CD8-positive, alpha-beta memory T cell (primary cell): ENCODE measurements around the gene LINC01488. TPM values are rescaled to one million over a fixed set of nuclear protein-coding genes. Genes with fewer than 3 reads are reported as not detected.

Source experiments
- CTCF ChIA-PET: fragments of 350-600 bp; sonication (Branson Sonifier 250); formaldehyde crosslinking; loops from one replicate; lab custom pipeline; 2021; ENCODE audit warnings: antibody characterized with exemption; lab: Charles Lee
- POLR2A ChIA-PET: fragments of 350-600 bp; sonication (Branson Sonifier 250); formaldehyde crosslinking; loops from one replicate; lab custom pipeline; 2021; ENCODE audit warnings: antibody characterized with exemption; lab: Charles Lee
- DNase-seq, 5 donors: peaks; one replicate each; pipeline versions ENCODE4 v3.0.0 to v3.0.0-alpha.2; 2020 to 2022; ENCODE audit warnings: mixed read lengths in 1 of 5
- H3K27ac ChIP-seq: one replicate; pipeline ENCODE4 v1.7.0; 2013; ENCODE audit warnings: low read depth, mild to moderate bottlenecking, low read length, moderate library complexity
- H3K27me3 ChIP-seq: 2 replicates; pipeline ENCODE4 v1.7.0; 2013; ENCODE audit warnings: low read length, mild to moderate bottlenecking; ENCODE audit not compliant: insufficient read depth, poor library complexity, severe bottlenecking
- H3K36me3 ChIP-seq: 2 replicates; pipeline ENCODE4 v1.7.0; 2013; ENCODE audit warnings: mild to moderate bottlenecking, low read length, moderate library complexity; ENCODE audit not compliant: insufficient read depth
- H3K4me1 ChIP-seq: 2 replicates; pipeline ENCODE4 v1.7.0; 2013; ENCODE audit warnings: mild to moderate bottlenecking, low read length, moderate library complexity; ENCODE audit not compliant: insufficient read depth
- H3K4me3 ChIP-seq: 2 replicates; pipeline ENCODE4 v1.7.0; 2013; ENCODE audit warnings: mild to moderate bottlenecking, low read length
- H3K9me3 ChIP-seq: 2 replicates; pipeline ENCODE4 v1.7.0; 2013; ENCODE audit warnings: mild to moderate bottlenecking, low read length
- H3K27ac Mint-ChIP-seq, 8 donors: one replicate each; pipeline ENCODE4 v1.8.0; 2020 to 2021; ENCODE audit warnings: mixed read lengths in 8 of 8, mild to moderate bottlenecking in 6 of 8, inconsistent platforms in 3 of 8, moderate library complexity in 3 of 8
- H3K27me3 Mint-ChIP-seq, 2 donors: one replicate each; pipeline ENCODE4 v1.8.0; 2020 to 2021; ENCODE audit warnings: mixed read lengths in 2 of 2, mild to moderate bottlenecking in 1 of 2, moderate library complexity in 1 of 2
- H3K36me3 Mint-ChIP-seq, 3 donors: one replicate each; pipeline ENCODE4 v1.8.0; 2020 to 2021; ENCODE audit warnings: mixed read lengths in 3 of 3, inconsistent platforms in 1 of 3, mild to moderate bottlenecking in 1 of 3
- H3K4me1 Mint-ChIP-seq, 3 donors: one replicate each; pipeline ENCODE4 v1.8.0; 2020 to 2021; ENCODE audit warnings: mixed read lengths in 3 of 3, inconsistent platforms in 1 of 3, mild to moderate bottlenecking in 1 of 3
- H3K4me3 Mint-ChIP-seq, 7 donors: one replicate each; pipeline ENCODE4 v1.8.0; 2020 to 2021; ENCODE audit warnings: mixed read lengths in 7 of 7, mild to moderate bottlenecking in 6 of 7, moderate library complexity in 4 of 7, inconsistent platforms in 2 of 7
- H3K9me3 Mint-ChIP-seq, 5 donors: one replicate each; pipeline ENCODE4 v1.8.0; 2020 to 2022; ENCODE audit warnings: mixed read lengths in 5 of 5, mild to moderate bottlenecking in 3 of 5, moderate library complexity in 2 of 5, inconsistent platforms in 1 of 5
- polyA plus RNA-seq: library from polyadenylated mRNA; unstranded; fragments of 300-500 nt; fragmentation: Illumina TruSeq; gene quantifications from one replicate; pipeline ENCODE4 v1.2.3, GENCODE V29; 2021
- total RNA-seq, 2 experiments: library from RNA; stranded (reverse); gene quantifications; one replicate each; pipeline ENCODE4 v1.2.3, GENCODE V29; 2021

LINC01488 gene
- total and polyA plus RNA-seq, 3 experiments from 2014 or later = not detected

DNA sequence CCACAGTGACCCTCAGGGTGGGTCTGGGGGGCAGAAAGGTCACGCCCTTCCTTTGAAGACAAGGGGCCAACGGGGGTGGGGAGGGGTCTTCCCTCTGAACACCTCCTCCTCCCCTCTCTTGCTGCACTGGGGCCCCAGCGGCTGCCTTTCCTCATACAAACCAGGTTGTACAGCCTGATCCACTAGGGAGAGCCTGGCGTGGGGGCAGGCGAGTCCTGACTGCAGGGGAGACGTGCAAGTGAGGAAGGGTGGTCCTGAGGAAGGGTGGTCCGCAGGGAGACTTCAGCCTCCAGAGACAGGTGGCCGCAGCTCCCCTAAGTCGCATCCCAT, 43.6 kb upstream of the LINC01488 start:
- H3K9me3 Mint-ChIP-seq = no peaks in the 10 kb centered on the region
- H3K27me3 ChIP-seq = no peaks in the 10 kb centered on the region

DNA sequence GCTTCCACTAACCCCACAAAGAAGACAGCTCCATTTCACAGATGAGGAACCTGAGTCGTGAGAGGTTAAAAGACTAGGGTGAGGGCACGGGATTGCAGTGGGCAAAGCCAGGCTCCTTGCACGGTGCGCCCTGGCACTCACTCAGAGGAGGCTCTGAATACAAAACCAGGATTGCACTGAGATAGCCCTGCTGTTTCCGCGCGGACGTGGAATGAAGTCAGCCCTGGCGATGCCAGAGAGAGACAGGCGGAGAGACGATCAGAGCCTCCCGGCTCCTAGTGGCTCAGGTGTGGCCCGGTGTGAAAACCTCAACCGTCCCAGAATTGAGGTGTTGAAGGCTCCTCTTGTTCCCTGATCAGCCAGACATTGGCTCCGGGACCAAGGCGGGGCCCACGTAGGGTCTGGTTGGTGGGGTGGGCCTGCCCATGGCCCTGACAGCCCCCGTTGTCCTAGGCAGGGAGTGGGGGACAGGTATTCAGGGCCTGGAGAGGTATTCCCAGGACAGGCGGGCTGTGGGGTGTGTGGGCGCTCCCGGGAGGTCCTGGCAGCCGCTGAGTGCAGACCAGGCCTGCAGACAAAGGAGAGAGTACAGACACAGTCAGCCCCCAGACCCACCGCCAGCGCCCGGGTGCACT, 43.1 kb upstream of the LINC01488 start:
- Mint-ChIP-seq H3K9me3 (no peaks in the 10 kb centered on the region), H3K27ac (no peak overlapping the region), H3K4me3 (no peak overlapping the region), H3K27me3 (peaks cover 5 to 18% of the 10 kb centered on the region in 2 donors), H3K4me1 (peaks cover 0 to 5% (median 1%) of the 10 kb centered on the region in 3 donors), H3K36me3 (no peaks in the 10 kb centered on the region)
- Histone ChIP-seq H3K36me3 (no peaks in the 10 kb centered on the region), H3K9me3 (no peaks in the 10 kb centered on the region), H3K27ac (no peak overlapping the region), H3K4me1 (no peaks in the 10 kb centered on the region), H3K4me3 (no peak overlapping the region), H3K27me3 (no peaks in the 10 kb centered on the region)
- CTCF ChIA-PET = no interaction called here
- DNase-seq = peak in 1 of 5 donors; percentile 31
- POLR2A ChIA-PET = no interaction called here

More for the DNA sequence above, 43.6 kb upstream of the LINC01488 start:
- no peak overlapping the region for H3K4me3 Mint-ChIP-seq
- Histone ChIP-seq H3K27ac (no peak overlapping the region), H3K9me3 (no peaks in the 10 kb centered on the region), H3K4me3 (no peak overlapping the region), H3K4me1 (no peaks in the 10 kb centered on the region), H3K36me3 (no peaks in the 10 kb centered on the region)
- POLR2A ChIA-PET = no interaction called here
- no peak overlapping the region for H3K27ac Mint-ChIP-seq
- H3K36me3 Mint-ChIP-seq = no peaks in the 10 kb centered on the region
- DNase-seq = peak in 1 of 5 donors; percentile 37
- peaks cover 6 to 22% of the 10 kb centered on the region in 2 donors for H3K27me3 Mint-ChIP-seq
- H3K4me1 Mint-ChIP-seq = no peaks in the 10 kb centered on the region
- CTCF ChIA-PET = no interaction called here

DNA sequence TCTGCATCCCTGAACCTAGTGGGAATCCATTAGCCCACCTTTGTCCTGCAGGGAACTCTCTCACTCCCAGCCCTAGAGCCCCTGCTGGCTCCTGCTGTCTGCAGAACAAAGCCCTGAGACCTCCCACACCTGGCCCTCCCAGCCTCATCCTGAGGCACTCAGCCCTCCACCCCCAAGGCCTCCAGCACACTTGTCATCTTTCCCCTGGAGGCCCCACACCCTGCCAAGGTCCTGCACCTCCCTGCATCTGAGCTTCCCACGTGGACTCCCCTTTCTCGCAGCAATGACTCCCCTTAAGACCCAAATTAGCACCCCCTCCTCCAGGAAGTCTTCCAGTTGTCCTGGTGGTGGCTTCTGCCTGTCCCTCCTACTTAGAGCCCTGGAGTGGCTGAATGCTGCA, 42.3 kb upstream of the LINC01488 start:
- POLR2A ChIA-PET = no interaction called here
- H3K27ac Mint-ChIP-seq = no peak overlapping the region
- no peaks in the 10 kb centered on the region for H3K9me3 ChIP-seq
- H3K27me3 Mint-ChIP-seq = peaks cover 5 to 12% of the 10 kb centered on the region in 2 donors
- peak in 1 of 5 donors; percentile 25 for DNase-seq
- no peak overlapping the region for H3K4me3 ChIP-seq
- no peaks in the 10 kb centered on the region for H3K36me3 Mint-ChIP-seq
- H3K9me3 Mint-ChIP-seq = no peaks in the 10 kb centered on the region
- no peaks in the 10 kb centered on the region for H3K36me3 ChIP-seq
- H3K4me1 Mint-ChIP-seq = peaks cover 0 to 11% (median 5%) of the 10 kb centered on the region in 3 donors
- no peaks in the 10 kb centered on the region for H3K27me3 ChIP-seq
- H3K4me1 ChIP-seq = peaks cover 6% of the 10 kb centered on the region
- no peak overlapping the region for H3K4me3 Mint-ChIP-seq
- no peak overlapping the region for H3K27ac ChIP-seq
- CTCF ChIA-PET = no interaction called here

DNA sequence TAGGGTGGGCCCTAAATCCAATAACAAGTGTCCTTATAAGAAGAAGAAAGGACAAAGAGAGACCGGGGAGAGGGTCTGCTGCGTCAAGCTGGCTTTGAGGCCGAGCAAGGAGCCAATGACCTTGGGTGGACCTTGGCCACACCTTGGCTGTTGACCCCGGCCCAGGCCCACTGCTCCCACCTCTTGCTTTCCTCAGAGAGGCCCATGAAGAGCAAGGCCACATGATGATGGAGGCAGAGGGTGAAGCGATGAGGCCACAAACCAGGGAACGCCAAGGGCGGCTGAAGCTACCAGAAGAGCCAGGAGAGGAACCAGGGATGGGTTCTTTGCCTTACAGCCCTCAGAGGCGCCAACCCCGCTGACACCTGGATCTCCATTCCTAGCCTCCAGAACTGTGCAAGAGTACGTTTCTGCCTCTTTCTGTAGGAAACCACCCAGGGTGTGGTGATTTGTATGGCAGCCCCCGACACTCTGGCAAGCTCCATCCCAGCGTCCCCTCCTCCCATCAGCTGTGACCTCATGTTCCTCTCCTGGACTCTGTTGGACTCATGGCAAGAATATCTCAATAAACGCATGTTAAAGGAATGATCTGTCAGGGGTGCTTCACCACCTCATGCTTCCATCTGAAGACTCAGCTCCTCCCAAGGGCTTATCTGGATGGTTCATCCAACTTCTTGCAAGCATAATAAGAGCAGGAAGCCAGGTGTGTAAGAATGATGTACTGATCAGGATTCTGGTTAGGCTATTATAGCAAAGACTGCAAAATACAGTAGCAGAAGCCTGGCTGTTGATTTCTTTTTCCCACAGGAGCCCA, 41.6 kb upstream of the LINC01488 start:
- no peak overlapping the region for H3K4me3 Mint-ChIP-seq
- H3K27me3 ChIP-seq = no peaks in the 10 kb centered on the region
- no peak overlapping the region for H3K27ac ChIP-seq
- peak in 1 of 5 donors; percentile 7 for DNase-seq
- peaks cover 6% of the 10 kb centered on the region for H3K4me1 ChIP-seq
- H3K27me3 Mint-ChIP-seq = peaks cover 5 to 16% of the 10 kb centered on the region in 2 donors
- no peaks in the 10 kb centered on the region for H3K36me3 Mint-ChIP-seq
- CTCF ChIA-PET = no interaction called here
- POLR2A ChIA-PET = interaction anchor here (0.6 kb wide), 1 partner anchor 246 kb away, joined by 8 read pairs; no protein-coding TSS in a partner anchor
- H3K27ac Mint-ChIP-seq = no peak overlapping the region
- H3K36me3 ChIP-seq = no peaks in the 10 kb centered on the region
- H3K4me1 Mint-ChIP-seq = peaks cover 0 to 12% (median 5%) of the 10 kb centered on the region in 3 donors
- H3K4me3 ChIP-seq = no peak overlapping the region
- H3K9me3 Mint-ChIP-seq = no peaks in the 10 kb centered on the region
- no peaks in the 10 kb centered on the region for H3K9me3 ChIP-seq

DNA sequence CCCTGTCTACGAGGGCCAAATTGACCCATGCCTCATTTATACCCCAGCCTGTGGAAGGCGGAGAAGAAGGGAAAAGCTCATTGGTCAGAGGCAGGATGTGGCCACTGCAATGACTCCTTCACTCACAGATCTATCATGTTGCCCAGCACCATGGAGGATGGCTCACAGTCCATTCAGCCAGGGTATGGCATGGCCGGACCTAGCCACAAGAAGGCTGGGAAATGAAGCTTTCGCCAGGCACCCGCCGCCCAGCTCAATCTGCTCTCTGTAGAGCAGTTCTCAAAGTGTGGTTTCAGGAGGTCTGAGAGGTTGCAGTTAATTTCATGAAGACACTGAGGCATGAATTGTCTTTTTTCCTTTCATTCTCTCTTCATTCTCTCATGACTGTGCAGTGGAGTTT, 40.6 kb upstream of the LINC01488 start:
- no peak overlapping the region for H3K4me3 ChIP-seq
- H3K27ac Mint-ChIP-seq = no peak overlapping the region
- no peaks in the 10 kb centered on the region for H3K9me3 ChIP-seq
- peaks cover 6% of the 10 kb centered on the region for H3K4me1 ChIP-seq
- ChIA-PET CTCF (no interaction called here), POLR2A (interaction anchor here (0.6 kb wide), 1 partner anchor 245 kb away, joined by 8 read pairs; no protein-coding TSS in a partner anchor)
- H3K4me1 Mint-ChIP-seq = peaks cover 0 to 12% (median 5%) of the 10 kb centered on the region in 3 donors
- H3K27me3 Mint-ChIP-seq = peaks cover 7 to 15% of the 10 kb centered on the region in 2 donors
- no peaks in the 10 kb centered on the region for H3K9me3 Mint-ChIP-seq
- no peaks in the 10 kb centered on the region for H3K36me3 ChIP-seq
- H3K4me3 Mint-ChIP-seq = peak overlapping the region in 1 of 7 donors; percentile 23
- no peak for DNase-seq
- H3K27me3 ChIP-seq = no peaks in the 10 kb centered on the region
- no peak overlapping the region for H3K27ac ChIP-seq
- no peaks in the 10 kb centered on the region for H3K36me3 Mint-ChIP-seq

DNA sequence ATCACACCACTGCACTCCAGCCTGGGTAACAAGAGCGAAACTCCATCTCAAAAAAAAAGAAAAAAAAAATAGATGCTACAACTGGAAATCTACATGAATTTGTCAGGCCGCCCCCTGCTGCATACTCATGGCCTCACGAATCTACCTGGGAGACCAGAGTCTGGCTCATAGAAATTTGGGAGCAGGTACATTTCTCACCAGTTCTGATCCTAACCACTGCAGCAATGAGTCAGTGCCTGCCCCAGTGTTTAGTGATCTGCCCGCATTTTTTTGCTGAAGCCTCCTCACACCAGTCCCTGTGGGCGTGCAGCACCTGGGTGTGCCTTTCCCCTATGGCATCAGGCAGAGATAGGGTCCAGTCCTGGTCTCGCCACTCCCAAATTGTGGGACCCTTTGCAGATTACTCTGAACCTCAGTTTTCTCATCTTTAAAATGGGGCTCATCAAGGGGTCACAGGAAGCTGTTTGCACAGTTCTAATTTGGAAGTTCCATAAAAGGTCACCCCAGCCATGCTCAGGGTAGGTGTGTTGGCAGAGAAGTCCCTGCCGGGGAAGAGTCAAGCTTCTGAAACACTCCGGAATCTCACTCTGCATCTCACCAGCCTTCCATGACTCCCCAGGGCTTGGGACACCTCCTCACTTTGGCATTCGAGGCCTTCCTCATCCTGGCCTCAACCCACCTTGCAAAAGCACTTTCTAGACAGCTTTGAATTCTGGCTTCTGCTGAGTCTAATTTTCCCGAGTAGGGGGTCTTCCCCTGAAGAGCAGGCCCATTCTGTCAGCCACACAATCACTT, 39.3 kb upstream of the LINC01488 start:
- ChIA-PET POLR2A (no interaction called here), CTCF (no interaction called here)
- no peaks in the 10 kb centered on the region for H3K36me3 ChIP-seq
- no peaks in the 10 kb centered on the region for H3K27me3 ChIP-seq
- Mint-ChIP-seq H3K4me3 (peak overlapping the region in 1 of 7 donors; percentile 61), H3K36me3 (no peaks in the 10 kb centered on the region), H3K4me1 (peaks cover 0 to 12% (median 5%) of the 10 kb centered on the region in 3 donors), H3K27ac (no peak overlapping the region), H3K9me3 (no peaks in the 10 kb centered on the region), H3K27me3 (peaks cover 8 to 22% of the 10 kb centered on the region in 2 donors)
- no peaks in the 10 kb centered on the region for H3K9me3 ChIP-seq
- peaks cover 6% of the 10 kb centered on the region for H3K4me1 ChIP-seq
- DNase-seq = peak in 1 of 5 donors; percentile 26
- H3K4me3 ChIP-seq = no peak overlapping the region
- H3K27ac ChIP-seq = no peak overlapping the region

DNA sequence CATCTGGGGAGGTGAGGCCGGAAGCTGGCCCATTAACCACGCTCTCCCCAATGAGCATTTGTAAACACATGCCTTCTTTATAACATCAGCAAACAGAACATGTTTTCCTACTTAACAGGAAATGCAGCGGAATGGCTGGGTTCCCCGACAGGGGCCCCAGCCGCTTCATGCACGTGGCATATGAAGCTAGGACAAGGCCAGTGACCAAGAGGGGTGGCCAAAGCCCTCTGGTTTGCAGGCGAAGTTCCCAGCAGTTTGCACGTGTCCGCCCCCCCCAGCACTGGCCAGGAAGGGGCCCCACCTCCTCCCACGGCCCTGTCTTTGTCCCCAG, 38.7 kb upstream of the LINC01488 start:
- peak overlapping the region; percentile 51 for H3K27ac ChIP-seq
- peaks cover 8 to 22% of the 10 kb centered on the region in 2 donors for H3K27me3 Mint-ChIP-seq
- no peak overlapping the region for H3K27ac Mint-ChIP-seq
- ChIA-PET CTCF (no interaction called here), POLR2A (no interaction called here)
- no peaks in the 10 kb centered on the region for H3K36me3 Mint-ChIP-seq
- peak overlapping the region in 5 of 7 donors; percentile 26 to 61 (median 57) for H3K4me3 Mint-ChIP-seq
- no peak overlapping the region for H3K4me3 ChIP-seq
- H3K27me3 ChIP-seq = no peaks in the 10 kb centered on the region
- H3K36me3 ChIP-seq = no peaks in the 10 kb centered on the region
- H3K4me1 ChIP-seq = peaks cover 6% of the 10 kb centered on the region
- H3K9me3 ChIP-seq = no peaks in the 10 kb centered on the region
- peak in 1 of 5 donors; percentile 38 for DNase-seq
- no peaks in the 10 kb centered on the region for H3K9me3 Mint-ChIP-seq
- H3K4me1 Mint-ChIP-seq = peaks cover 0 to 12% (median 5%) of the 10 kb centered on the region in 3 donors
